Ishikawa (cell line): ENCODE measurements around the gene SERPINA3.

Source experiments
- CEBPB ChIP-seq: IDR thresholded peaks from 2 replicates; pipeline ENCODE4 v1.6.1; 2012
- EGR1 ChIP-seq: IDR thresholded peaks from 2 replicates; pipeline ENCODE4 v1.6.1; 2012
- EP300 ChIP-seq: IDR thresholded peaks from 2 replicates; pipeline ENCODE4 v1.6.1; 2012; ENCODE audit warnings: borderline replicate concordance
- FOXM1 ChIP-seq: IDR thresholded peaks from 2 replicates; pipeline ENCODE4 v1.6.1; 2012; ENCODE audit warnings: low read depth, borderline replicate concordance
- TCF12 ChIP-seq: IDR thresholded peaks from 2 replicates; pipeline ENCODE4 v1.6.1; 2012; ENCODE audit warnings: low read depth
- USF1 ChIP-seq: IDR thresholded peaks from 2 replicates; pipeline ENCODE4 v1.6.1; 2012
- YY1 ChIP-seq: IDR thresholded peaks from 2 replicates; pipeline ENCODE4 v1.6.1; 2012; ENCODE audit warnings: low read depth
- ZBTB7A ChIP-seq: IDR thresholded peaks from 2 replicates; pipeline ENCODE4 v1.6.1; 2012; ENCODE audit warnings: low read depth

- TF ChIP-seq ZBTB7A (no peak), FOXM1 (no peak), EP300 (no peak), USF1 (no peak), CEBPB (no peak), TCF12 (no peak), YY1 (no peak), EGR1 (no peak)
These were observed 1.0 kb upstream of the SERPINA3 start for GRCh38 chr14:94611179-94611578.
